GM18507 (cell line): ENCODE results near the gene CHI3L1.
"Not testable (repeated sequence)": the region's sequence is repeated elsewhere in the genome, so short reads cannot be mapped to it uniquely, and the experiment has no call there.

Experiments
- DNase-seq: peaks from one replicate; pipeline ENCODE4 v3.0.0; 2011; ENCODE audit warnings: low read depth; ENCODE audit not compliant: insufficient read length; ENCODE audit errors: extremely low spot score
- FAIRE-seq: peaks from 2 replicates; lab custom pipeline; 2011; peaks lifted over from hg19 to GRCh38; lab: Jason Lieb, UNC

The CHI3L1 gene

GRCh38 chr1:203186446-203187303, at the start of gene CHI3L1:
TSS of gene CHI3L1 (minus strand) at chr1:203186704. CDS start at chr1:203186623, 81 bp downstream.
- FAIRE-seq: no peak
- DNase-seq: no peak

GRCh38 chr1:203234901-203235300, 48.4 kb upstream of the CHI3L1 start:
- DNase-seq, FAIRE-seq: not testable (repeated sequence)

GRCh38 chr1:203229471-203230135, 43.1 kb upstream of the CHI3L1 start, which contains the start of gene CHIT1:
TSS of gene CHIT1 (minus strand) at chr1:203229673. CDS start at chr1:203229636, 37 bp downstream.
- DNase-seq (no peak), FAIRE-seq (no peak)

- DNase-seq (no peak), FAIRE-seq (no peak)
Measured at GRCh38 chr1:203228670-203229069, 42.2 kb upstream of the CHI3L1 start.

- DNase-seq (no peak), FAIRE-seq (no peak)
Measured at GRCh38 chr1:203227371-203228083, 41.0 kb upstream of the CHI3L1 start.

- FAIRE-seq (no peak), DNase-seq (no peak)
Measured at GRCh38 chr1:203225071-203225470, 38.6 kb upstream of the CHI3L1 start.

GRCh38 chr1:203223012-203223775, 36.7 kb upstream of the CHI3L1 start:
- no peak for FAIRE-seq
- DNase-seq: no peak

- FAIRE-seq (no peak), DNase-seq (no peak)
Measured at GRCh38 chr1:203219934-203220333, 33.4 kb upstream of the CHI3L1 start.

- DNase-seq (no peak), FAIRE-seq (no peak)
Measured at GRCh38 chr1:203219171-203219570, 32.7 kb upstream of the CHI3L1 start.

- DNase-seq: no peak
- no peak for FAIRE-seq
Measured at GRCh38 chr1:203217668-203218067, 31.2 kb upstream of the CHI3L1 start.

- DNase-seq (no peak), FAIRE-seq (no peak)
Measured at GRCh38 chr1:203217139-203217655, 30.7 kb upstream of the CHI3L1 start.

GRCh38 chr1:203216274-203217138, 30.0 kb upstream of the CHI3L1 start:
- FAIRE-seq (peak; percentile 81), DNase-seq (peak; percentile 43)

- FAIRE-seq: no peak
Measured at GRCh38 chr1:203215573-203215972, 29.1 kb upstream of the CHI3L1 start.

GRCh38 chr1:203214871-203215270, 28.4 kb upstream of the CHI3L1 start:
- FAIRE-seq: no peak

More at GRCh38 chr1:203215573-203215972, 29.1 kb upstream of the CHI3L1 start:
- no peak for DNase-seq

GRCh38 chr1:203213126-203213525, 26.6 kb upstream of the CHI3L1 start:
- DNase-seq: no peak
- no peak for FAIRE-seq

More at GRCh38 chr1:203214871-203215270, 28.4 kb upstream of the CHI3L1 start:
- DNase-seq: no peak

GRCh38 chr1:203211812-203212211, 25.3 kb upstream of the CHI3L1 start:
- DNase-seq (no peak), FAIRE-seq (no peak)

GRCh38 chr1:203210988-203211387, 24.5 kb upstream of the CHI3L1 start:
- DNase-seq (no peak), FAIRE-seq (no peak)

- FAIRE-seq: no peak
- no peak for DNase-seq
Measured at GRCh38 chr1:203210350-203210749, 23.8 kb upstream of the CHI3L1 start.
